ENCODE measurements around the gene TPRA1. TPM values are rescaled to one million over a fixed set of nuclear protein-coding genes. Genes with fewer than 3 reads are reported as not detected.

TPRA1 gene
- total RNA-seq, 1 experiment from 2014 or later = 35.1 TPM

- Histone ChIP-seq H3K9ac (ENCODE audit: low read length) (no peak overlapping the region), H3K4me1 (ENCODE audit: control insufficient read depth in 1 of 2, insufficient read depth in 2 of 2, low read length in 2 of 2) (peaks cover 0 to 4% of the 10 kb centered on the region in 2 experiments; a peak in 1 of 4 replicates), H3K9me3 (ENCODE audit: control insufficient read depth in 1 of 2, insufficient read depth in 1 of 2, low read depth in 1 of 2, low read length in 2 of 2) (no peaks in the 10 kb centered on the region), H3K9me2 (ENCODE audit: insufficient read depth) (no peaks in the 10 kb centered on the region), H4K20me1 (ENCODE audit: insufficient read depth) (no peaks in the 10 kb centered on the region), H3K4me3 (replicated peaks in 1 of 2; ENCODE audit: low read depth in 1 of 2, low read length in 2 of 2) (no peak overlapping the region), H3K27ac (ENCODE audit: low read depth, low read length) (no peak overlapping the region), H3K79me2 (ENCODE audit: insufficient read depth, low read length) (no peaks in the 10 kb centered on the region), H3K27me3 (ENCODE audit: insufficient read depth, low read length) (no peaks in the 10 kb centered on the region), H3K4me2 (ENCODE audit: low read length) (no peak overlapping the region), H3K36me3 (ENCODE audit: control insufficient read depth in 1 of 2, insufficient read depth in 2 of 2, low read length in 2 of 2) (peaks cover 3 to 17% of the 10 kb centered on the region in 2 experiments; a peak in 3 of 4 replicates), H2AFZ (ENCODE audit: low read depth, low read length, poor library complexity, severe bottlenecking) (no peak overlapping the region)
- no peak for ATAC-seq
- DNase-seq (ENCODE audit: low read depth, low spot score) = no peak
- CTCF ChIA-PET = no interaction called here
- RAD21 ChIA-PET (ENCODE audit: low non-redundant PET in 1 of 2, low total read pairs in 2 of 2, uncharacterized antibody in 2 of 2, unreplicated experiment in 2 of 2) = no interaction called here
- no TSS peak for BruUV-seq (replicated peaks)
- TF ChIP-seq POLR2A (IDR thresholded peaks at IDR 0.05; ENCODE audit: borderline replicate concordance, extremely low read depth, insufficient read depth, insufficient read length) = no peak
- no peak for TF ChIP-seq MAX (IDR thresholded peaks at IDR 0.05)
- no peak for TF ChIP-seq POLR2AphosphoS5 (IDR thresholded peaks at IDR 0.05; ENCODE audit: low read depth, low read length)
- no peak for TF ChIP-seq YY1 (IDR thresholded peaks at IDR 0.05; ENCODE audit: extremely low read depth, insufficient replicate concordance, low read depth, low read length)
- no peak for TF ChIP-seq CEBPB (IDR thresholded peaks at IDR 0.05; ENCODE audit: low read depth)
- no peak for TF ChIP-seq TCF7L2 (IDR thresholded peaks at IDR 0.05; ENCODE audit: borderline replicate concordance, extremely low read depth, insufficient read depth, insufficient read length)
- TF ChIP-seq EGR1 (IDR thresholded peaks at IDR 0.05; ENCODE audit: low read depth) = no peak
- no peak for TF ChIP-seq CBX3 (IDR thresholded peaks at IDR 0.05; ENCODE audit: low read depth)
- no peak for TF ChIP-seq EZH2 (IDR thresholded peaks at IDR 0.05)
- no peak for TF ChIP-seq FOSL1 (IDR thresholded peaks at IDR 0.05; ENCODE audit: low read depth)
- no peak for TF ChIP-seq JUND (IDR thresholded peaks at IDR 0.05)
- TF ChIP-seq, protein P1, sequence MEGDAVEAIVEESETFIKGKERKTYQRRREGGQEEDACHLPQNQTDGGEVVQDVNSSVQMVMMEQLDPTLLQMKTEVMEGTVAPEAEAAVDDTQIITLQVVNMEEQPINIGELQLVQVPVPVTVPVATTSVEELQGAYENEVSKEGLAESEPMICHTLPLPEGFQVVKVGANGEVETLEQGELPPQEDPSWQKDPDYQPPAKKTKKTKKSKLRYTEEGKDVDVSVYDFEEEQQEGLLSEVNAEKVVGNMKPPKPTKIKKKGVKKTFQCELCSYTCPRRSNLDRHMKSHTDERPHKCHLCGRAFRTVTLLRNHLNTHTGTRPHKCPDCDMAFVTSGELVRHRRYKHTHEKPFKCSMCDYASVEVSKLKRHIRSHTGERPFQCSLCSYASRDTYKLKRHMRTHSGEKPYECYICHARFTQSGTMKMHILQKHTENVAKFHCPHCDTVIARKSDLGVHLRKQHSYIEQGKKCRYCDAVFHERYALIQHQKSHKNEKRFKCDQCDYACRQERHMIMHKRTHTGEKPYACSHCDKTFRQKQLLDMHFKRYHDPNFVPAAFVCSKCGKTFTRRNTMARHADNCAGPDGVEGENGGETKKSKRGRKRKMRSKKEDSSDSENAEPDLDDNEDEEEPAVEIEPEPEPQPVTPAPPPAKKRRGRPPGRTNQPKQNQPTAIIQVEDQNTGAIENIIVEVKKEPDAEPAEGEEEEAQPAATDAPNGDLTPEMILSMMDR (IDR thresholded peaks at IDR 0.05 in 2 of 3, conservative IDR thresholded peaks at IDR 0.05 in 1 of 3; ENCODE audit: borderline replicate concordance in 1 of 3, insufficient read depth in 1 of 3, low read depth in 2 of 3, low read length in 2 of 3) = no peak
- TF ChIP-seq ELF1 (IDR thresholded peaks at IDR 0.05; ENCODE audit: borderline replicate concordance, low read depth) = no peak
- POLR2A ChIA-PET = no interaction called here
- intact Hi-C loops (cut with micrococcal nuclease) = no loop called here
Observed at GRCh38 chr3:127570520-127570919, 20.0 kb downstream of the TPRA1 start.
